Fibroblast of skin of left quadriceps (primary cell): ENCODE results near the gene CRACDL.
"Not testable (repeated sequence)": the region's sequence is repeated elsewhere in the genome, so short reads cannot be mapped to it uniquely, and the experiment has no call there.

Source experiments
- DNase-seq, 2 experiments: peaks; one replicate each; pipeline ENCODE4 v3.0.0-alpha.2; 2013; ENCODE audit warnings: low read depth in 2 of 2

CRACDL gene

GRCh38 chr2:98884658-98885057 is 51.4 kb downstream of the CRACDL start:
- DNase-seq = no peak

GRCh38 chr2:98883780-98884211 is 52.2 kb downstream of the CRACDL start:
- DNase-seq = no peak

- no peak for DNase-seq
These were observed 52.9 kb downstream of the CRACDL start for GRCh38 chr2:98882971-98883779.

- no peak for DNase-seq
These were observed 53.7 kb downstream of the CRACDL start for GRCh38 chr2:98882368-98882767.

GRCh38 chr2:98881153-98881650 is 54.8 kb downstream of the CRACDL start:
- no peak for DNase-seq

GRCh38 chr2:98880266-98881152 is 55.5 kb downstream of the CRACDL start:
- no peak for DNase-seq

GRCh38 chr2:98877658-98878057 is 58.4 kb downstream of the CRACDL start:
- DNase-seq = not testable (repeated sequence)

- no peak for DNase-seq
These were observed 59.3 kb downstream of the CRACDL start for GRCh38 chr2:98876741-98877140.

GRCh38 chr2:98875746-98876145 is 60.3 kb downstream of the CRACDL start:
- DNase-seq = no peak

- no peak for DNase-seq
These were observed 60.8 kb downstream of the CRACDL start for GRCh38 chr2:98875081-98875728.

GRCh38 chr2:98874186-98874689 is 61.8 kb downstream of the CRACDL start:
- DNase-seq = no peak

- no peak for DNase-seq
These were observed 63.5 kb downstream of the CRACDL start for GRCh38 chr2:98872526-98872925.

- DNase-seq = no peak
These were observed 64.5 kb downstream of the CRACDL start for GRCh38 chr2:98871506-98871905.

- DNase-seq = no peak
These were observed 65.4 kb downstream of the CRACDL start for GRCh38 chr2:98870516-98871158.

- DNase-seq = no peak
These were observed 66.2 kb downstream of the CRACDL start for GRCh38 chr2:98869870-98870269.

- no peak for DNase-seq
These were observed 66.8 kb downstream of the CRACDL start for GRCh38 chr2:98869272-98869641.

- DNase-seq = no peak
These were observed 67.3 kb downstream of the CRACDL start for GRCh38 chr2:98868548-98869271.

- DNase-seq = peak in 1 of 2 experiments; percentile 3
These were observed 68.3 kb downstream of the CRACDL start for GRCh38 chr2:98867539-98868309.

- no peak for DNase-seq
These were observed 70.0 kb downstream of the CRACDL start for GRCh38 chr2:98866033-98866432.

GRCh38 chr2:98861601-98862000 is 74.4 kb downstream of the CRACDL start:
- no peak for DNase-seq
